Middle frontal gyrus (tissue), 1 donor: ENCODE data around the gene NDUFV2.
"Not testable (repeated sequence)": the region's sequence is repeated elsewhere in the genome, so short reads cannot be mapped to it uniquely, and the experiment has no call there.

Source experiments
- DNase-seq: peaks from one replicate; pipeline ENCODE4 v3.0.0-alpha.2; 2015; ENCODE audit warnings: low spot score; ENCODE audit errors: extremely low spot score

The NDUFV2 gene

DNA sequence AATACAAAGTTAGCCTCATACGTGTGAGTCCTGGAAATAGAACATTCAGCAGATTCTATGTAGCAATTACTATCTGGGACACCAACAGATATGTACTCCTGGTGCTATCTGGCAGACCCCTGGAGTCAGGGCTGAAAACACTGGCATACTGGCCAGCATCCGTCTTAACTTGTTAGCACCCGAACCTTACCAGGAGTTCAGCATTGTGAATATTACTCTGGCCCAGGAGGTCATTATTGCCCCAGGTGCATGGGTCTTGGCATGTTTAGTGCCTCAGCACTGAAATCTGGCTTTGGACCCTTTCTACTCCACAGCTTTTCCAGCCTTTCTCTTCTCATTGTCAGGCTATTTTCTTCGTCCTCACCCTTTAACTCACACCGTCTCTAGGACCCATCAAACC is 11.9 kb upstream of the NDUFV2 start:
- DNase-seq, result no peak

DNA sequence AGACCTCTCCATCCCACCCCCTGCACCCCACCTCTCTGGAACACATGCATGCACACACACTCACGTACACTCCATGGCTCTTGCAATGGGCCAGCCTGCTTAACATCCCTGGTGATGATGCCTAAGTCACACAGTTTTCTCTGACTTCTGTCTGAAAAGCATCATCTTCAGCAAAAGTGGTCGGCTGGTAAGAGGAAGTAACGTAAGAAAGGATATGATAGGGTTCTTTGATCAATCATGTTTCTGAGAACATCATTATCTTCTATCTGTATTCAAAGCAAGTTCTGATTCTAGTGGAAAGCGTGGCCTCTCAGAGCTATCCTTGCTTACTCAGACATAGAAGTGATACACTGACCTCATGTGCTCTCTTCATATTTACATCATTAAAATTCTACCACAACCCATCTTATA is 11.4 kb upstream of the NDUFV2 start:
- no peak for DNase-seq

DNA sequence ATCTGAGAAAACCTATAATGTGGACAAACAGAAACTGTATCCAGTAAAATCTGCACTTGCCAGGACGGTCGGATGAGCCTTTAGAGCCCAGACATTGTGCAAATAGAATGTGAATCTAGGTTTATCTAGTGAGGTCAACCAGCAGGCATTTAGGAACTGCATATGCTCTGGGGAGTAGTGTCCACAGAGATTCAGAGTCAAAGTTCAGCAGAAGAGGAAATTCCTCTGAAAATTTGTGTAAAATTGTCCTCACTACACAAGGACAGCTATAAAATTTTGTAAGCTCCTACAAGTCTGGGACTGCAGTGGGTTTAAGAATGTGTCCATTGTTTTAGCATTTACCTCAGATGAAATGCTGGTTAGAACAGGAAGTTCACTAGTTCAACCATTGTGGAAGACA is 9.8 kb upstream of the NDUFV2 start:
- DNase-seq, result no peak

DNA sequence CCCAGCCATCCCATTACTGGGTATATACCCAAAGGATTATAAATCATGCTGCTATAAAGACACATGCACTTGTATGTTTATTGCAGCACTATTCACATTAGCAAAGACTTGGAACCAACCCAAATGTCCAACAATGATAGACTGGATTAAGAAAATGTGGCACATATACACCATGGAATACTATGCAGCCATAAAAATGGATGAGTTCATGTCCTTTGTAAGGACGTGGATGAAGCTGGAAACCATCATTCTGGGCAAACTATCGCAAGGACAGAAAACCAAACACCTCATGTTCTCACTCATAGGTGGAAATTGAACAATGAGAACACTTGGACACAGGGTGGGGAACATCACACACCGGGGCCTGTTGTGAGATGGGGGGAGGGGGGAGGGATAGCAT is 9.4 kb upstream of the NDUFV2 start:
- DNase-seq, result not testable (repeated sequence)

DNA sequence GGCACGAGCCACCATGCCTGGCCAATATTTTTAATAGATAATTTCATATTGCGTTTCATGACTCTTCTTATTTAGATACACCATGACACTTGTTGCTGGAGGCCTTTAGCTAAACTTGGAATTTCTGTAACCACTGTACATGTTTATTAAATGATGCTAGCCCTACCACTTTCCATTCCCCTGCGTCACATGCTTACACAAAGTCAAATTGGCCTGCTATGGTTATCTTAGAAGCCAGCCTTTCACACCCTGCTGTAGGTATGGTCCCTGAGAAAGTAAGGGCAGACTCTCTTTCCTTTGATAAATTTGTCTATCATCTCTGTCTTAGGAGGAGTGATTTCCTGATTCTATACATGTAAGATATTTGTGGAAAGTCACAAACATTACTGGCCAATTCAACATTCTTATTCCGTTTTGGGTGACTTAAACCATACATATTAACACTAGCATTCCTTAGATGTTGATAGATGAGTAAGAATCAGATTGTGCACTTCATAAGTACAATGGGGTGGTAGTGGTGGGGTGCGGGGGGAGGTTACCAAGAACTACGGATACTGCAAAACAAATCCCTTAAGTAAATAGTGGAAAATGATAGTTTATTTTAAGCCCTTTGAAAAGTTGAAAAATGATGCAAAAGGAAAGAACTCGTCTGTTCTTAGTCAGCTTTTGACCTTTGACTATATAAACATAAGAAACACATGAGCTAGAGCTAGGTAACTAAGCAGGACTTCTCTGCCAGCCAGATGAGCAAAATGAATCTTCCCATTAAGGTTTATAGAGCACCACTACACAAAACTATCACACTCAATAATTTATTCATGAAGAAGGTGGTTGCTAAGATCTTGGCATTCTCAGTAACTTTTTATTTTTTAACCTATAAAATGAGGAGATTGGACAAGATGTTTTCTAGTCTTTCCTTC is 7.9 kb upstream of the NDUFV2 start:
- no peak for DNase-seq

DNA sequence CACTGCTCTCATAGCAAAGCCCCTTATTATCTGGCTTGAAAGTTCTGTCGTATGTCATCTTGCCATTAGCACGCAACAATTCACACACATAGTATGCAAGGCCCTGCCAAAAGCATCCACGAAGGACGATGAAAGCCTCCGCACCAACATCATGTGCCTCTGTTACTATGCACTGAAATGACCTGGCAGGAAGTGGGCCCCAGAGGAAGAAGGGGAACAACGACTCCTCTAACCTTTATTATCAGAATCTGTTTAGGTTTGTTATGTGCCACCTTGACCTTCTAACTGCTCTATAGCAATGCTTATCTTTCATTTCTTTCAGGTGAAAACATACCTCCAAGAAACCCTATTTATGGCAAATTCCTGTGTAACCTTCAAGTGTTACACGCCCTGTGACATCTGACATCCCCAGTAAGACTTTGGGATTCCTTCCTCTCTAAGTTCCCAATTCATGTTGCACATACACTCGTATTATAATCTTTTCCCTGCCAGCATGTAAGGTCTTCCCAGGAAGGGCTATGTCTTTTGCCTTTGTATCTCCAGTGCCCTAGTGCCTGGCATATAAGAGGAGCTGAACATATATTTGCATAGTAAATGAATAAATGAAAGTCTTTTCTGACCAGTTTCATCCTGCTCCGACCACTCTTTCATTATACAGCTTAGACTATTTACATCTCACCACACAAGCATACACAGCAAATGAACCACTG is 7.0 kb upstream of the NDUFV2 start:
- DNase-seq, result no peak

DNA sequence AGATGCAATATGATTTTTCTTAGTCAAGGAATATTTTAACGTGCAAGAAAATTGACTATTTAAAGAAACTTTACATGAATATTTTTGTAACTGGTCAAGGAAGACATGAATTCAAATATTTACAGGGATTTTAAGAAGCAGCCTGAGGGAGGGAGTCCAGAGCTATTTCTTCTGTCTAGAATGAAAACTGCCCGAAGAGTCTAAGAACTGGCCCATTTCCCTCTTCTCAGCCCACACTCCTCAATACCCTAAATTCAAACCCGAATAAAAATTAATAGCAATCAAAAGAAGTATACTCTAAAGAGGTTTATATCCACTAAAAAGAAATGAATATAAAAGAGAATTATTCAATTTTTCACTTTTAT is 6.5 kb upstream of the NDUFV2 start:
- no peak for DNase-seq

DNA sequence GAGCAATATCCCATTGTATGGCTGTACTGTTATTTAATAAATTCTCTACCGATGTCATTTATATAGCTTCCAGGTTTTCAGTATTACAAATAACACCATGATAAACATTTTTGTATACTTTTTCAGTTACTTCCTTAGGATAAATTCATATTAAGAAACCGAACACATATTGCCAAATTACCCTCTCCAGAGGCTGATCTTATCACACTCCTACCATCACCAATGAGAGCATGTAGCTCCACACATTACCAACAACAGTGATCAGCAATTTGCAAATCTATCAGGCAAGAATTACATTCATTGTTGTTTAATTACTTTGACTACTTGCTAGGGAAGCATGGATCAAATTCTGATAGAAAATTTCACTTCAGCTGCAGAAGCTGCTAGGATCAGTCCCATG is 5.8 kb upstream of the NDUFV2 start:
- no peak for DNase-seq

DNA sequence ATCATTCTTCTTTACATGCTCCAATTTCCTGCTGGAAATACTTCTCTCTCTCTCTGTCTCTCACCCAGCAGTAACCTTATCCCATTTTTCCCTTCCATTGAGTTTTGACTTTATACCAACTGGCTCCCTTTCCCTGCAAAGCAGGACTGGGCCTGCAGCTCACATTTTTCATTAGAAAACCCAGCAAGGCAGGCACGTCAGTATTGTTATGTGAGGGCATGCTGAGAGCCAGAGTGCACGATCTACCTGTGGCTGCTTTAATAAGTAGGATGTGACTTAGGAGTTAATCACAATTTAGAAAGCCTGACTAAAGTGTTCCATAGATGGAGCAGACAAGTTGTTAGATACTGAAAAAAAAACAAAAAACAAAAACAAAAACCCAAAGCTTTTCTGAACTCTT is 5.2 kb upstream of the NDUFV2 start:
- no peak for DNase-seq

DNA sequence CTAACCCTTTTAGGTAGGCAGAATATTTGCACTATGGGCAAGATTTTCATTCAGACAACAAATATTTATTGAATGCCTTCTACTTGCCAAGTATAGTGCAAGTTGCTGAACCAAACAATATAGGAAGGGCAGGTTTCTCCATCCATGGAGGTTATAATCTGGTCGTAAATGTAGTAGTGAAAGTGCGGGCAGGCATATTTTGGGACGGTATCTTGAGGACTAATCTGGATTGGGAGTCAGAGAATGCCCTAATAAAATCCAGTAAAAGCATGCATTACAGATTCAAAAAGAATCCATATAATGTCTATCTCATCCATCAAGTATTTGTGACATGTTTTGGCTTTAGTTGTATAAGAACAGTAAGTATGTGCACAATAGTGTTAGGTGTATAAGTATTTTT is 1.7 kb upstream of the NDUFV2 start:
- no peak for DNase-seq

DNA sequence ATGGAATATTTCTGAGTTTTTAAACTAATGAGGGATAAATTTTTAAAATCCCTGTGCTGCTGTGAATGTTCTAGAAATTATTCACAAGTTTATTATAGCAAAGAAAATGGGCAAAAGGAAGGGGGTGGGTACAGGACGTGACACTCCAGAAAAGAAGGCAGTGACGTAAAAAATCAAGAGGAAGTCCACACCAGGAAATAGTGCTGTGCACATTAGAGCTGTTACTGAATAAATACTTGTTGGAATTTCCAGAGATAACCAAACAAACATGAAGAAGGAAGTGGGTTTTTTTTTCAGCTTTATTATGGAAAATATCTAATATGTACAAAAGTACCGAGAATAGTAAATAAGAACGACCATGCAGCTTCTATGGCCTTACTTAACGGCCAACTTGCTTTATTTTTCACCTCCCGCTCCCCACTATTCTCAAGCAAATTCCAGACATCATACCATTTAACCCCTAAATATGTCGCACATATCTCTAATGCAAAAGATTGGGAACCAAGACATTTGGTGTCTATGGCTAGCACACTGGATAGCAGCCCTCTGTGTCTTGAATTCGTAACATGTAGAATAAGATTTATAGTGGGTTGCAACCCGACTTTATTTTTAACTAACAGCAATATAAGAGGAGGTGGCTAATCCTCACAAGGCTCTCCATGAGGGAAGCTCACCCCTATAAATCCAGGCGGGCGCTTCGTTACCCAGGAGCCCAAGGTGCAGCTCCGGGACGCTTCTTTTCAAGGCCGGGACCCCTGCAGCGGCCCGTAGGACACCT is 580 bp upstream of the NDUFV2 start:
- no peak for DNase-seq

DNA sequence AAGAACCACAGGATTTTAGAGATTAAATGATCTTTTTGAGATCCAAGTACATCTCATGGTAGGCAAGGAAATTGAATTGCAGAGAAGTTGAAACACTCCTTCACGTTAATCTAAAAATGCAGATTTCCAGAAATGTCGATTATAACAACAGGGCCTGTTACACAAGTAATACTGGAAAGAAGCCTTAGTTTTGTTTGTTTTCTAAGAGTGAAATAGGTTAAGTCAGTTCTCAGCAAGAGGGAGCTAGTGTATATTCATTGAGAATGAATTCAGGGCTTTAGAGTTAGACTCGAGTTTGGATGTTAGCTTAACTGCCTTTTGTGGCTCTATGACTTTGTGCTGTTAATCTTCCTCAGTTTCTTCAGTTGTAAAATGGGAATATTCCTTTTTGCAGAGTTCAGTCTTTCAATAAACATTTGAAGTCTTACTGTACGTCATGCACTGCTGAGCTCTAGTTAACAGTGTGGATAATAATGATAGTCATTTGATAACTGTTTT is 926 bp downstream of the NDUFV2 start:
- no peak for DNase-seq

DNA sequence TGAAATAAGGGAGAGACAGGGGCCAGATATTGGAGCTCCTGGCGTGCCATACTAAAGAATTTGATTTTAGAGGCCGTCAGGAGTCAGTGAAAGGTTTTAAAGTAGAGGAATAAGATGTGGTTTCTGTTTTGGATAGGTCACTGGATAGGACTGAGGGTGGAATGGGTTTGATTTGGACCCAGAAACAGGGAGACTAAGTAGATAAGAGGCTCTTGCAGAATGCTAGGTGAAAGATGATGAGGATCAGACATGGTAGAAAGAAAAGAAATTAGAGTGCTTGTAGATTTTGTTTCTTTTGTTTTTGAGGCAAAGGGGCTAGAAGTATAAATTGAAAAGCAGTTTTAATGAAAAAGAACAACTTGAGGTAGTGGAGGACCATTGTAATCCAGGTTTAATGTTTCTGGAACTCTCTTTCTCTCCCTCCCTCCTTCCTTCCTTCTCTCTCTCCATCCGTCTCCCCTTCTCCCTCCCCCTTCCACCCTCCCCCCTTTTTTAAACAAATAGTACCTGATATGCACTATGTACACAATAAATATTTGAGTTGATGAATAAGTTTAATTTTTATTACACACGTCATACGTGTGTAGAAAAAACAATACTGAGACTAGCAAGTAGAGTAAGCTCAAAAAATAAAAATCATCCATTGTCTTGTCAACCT is 1.9 kb downstream of the NDUFV2 start:
- DNase-seq, result no peak

DNA sequence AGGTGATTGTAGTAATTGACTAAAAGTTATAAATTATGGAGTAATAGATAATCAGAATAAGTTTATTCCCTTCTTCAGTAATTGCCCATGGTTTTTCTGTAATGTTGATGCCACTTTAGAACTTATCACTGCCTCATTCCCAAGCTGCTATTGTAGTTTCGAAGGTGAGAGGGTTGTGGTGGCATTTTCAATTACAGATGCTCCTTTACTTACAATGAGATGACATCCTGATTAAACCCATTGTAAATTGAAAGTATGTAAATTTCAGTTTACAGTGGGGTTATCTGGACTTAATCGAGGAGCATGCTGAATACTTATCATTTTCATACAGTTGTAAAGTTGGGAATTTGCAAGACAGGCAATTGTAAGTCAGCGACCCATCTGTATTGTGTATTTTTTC is 2.9 kb downstream of the NDUFV2 start:
- DNase-seq, result no peak

DNA sequence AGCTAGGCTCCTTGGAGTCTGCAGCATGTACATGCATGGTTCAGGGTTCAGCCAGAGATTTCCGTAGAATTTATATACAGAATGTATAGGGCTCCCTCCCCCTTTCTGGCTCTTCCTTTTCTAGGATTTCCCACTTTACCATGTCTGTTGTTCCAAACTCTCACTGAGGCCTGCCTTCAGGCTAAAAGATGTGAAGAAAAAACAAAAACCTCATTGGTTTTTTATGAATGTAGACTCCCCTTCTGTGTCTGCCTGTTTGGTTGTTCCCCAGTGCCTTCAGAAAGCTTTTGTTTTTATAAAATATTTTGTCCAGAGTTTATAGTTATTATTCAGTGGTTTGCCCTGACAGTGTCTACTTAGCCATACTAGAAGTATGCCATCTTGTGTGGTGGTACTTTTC is 3.6 kb downstream of the NDUFV2 start:
- no peak for DNase-seq

DNA sequence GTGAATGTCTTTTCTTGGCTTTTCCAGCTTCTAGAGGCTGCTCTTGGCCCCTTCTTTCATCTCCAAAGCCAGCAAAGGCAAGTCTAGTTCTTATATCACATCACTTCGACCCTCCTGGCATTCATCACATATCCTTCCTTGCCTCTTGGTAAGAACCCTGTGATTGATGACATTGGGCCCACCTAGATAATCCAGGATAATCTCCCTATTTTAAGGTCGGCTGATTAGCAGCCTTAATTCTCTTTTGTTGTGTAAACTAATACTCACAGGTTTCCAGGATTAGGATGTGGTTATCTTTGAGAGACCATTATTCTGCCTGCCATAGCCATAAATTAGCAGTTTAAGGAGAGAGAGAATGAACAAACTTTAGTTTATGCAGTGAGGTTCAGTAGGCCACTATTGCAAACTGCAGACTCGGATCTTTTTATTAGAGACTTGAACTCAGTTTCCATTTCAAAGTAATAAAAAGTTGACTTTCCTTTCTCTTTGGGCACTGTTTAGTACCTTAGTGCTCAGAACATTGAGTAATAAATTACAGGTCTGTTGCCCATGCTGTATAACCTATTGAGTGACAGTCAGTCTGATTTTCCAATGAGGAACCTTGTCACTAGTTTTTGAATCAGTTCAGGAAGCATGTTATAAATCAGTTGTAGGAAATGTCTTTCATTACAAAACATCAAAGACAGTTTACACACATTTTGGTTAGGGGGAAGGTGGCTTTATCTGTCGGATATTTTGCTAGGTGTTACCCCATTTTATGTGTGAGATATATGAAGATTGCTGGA is 4.5 kb downstream of the NDUFV2 start:
- no peak for DNase-seq

DNA sequence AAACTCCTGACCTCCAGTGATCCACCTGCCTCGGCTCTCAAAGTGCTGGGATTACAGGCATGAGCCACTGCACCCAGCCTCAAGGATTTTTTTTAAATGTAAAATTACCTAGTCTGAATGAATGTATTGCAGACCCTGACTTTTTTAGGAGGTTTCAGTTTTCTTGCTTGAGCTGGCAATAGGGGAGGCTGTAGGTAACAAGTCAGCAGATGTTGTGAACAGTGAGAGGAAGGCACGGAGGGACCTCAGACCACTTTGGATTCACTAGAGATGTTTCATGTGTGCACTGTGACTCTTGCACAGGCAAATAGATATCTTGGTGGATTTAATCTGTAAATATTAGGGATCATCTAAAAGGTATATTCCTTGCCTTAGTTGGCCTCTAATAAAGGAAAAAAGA is 6.4 kb downstream of the NDUFV2 start:
- DNase-seq, result no peak

DNA sequence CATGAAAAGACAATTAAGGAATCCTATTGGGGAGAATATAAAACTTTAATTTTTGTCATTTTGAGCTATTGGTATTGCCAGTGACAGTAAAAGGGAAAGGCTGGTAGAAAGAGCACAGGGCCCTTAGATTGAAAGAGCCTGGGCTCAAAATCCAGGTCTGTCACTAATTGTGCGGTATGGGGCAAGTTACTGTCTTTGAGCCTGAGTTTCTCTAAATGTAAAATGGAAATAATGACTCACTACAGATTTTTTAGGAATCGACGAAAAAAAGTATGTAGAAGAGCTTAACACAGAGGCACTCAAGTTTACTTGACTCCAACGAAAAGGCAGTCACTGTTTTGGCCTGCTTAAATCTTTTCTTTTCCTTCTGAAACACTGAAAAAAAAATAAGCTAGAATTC is 7.0 kb downstream of the NDUFV2 start:
- DNase-seq, result no peak

DNA sequence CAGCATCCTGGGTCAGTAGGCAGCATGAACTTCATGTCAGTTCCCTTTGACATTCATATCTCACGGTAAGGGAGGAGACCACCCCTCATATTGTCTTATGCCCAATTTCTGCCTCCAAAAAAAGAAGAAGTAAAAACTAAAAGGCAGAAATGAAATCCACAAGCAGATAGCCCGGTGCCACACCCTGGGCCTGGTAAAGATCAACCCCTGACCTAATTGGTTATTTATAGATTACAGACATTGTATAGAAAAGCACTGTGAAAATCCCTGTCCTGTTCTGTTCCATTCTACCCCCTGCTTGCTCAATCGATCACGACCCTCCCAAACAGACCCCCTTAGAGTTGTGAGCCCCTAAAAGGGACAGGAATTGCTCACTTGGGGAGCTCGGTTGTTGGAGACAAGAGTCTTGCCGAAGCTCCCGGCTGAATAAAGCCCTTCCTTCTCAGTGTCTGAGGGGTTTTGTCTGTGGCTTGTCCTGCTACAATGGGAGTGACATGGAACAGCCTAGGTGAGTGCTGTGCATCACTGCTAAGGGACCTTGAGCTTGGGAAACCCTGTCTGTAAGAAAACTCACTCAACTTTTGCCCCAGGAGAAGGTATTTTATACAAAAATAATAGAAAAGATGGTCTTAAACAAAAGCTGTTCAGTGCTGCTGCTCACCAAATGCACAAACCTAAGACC is 11.1 kb downstream of the NDUFV2 start:
- no peak for DNase-seq

DNA sequence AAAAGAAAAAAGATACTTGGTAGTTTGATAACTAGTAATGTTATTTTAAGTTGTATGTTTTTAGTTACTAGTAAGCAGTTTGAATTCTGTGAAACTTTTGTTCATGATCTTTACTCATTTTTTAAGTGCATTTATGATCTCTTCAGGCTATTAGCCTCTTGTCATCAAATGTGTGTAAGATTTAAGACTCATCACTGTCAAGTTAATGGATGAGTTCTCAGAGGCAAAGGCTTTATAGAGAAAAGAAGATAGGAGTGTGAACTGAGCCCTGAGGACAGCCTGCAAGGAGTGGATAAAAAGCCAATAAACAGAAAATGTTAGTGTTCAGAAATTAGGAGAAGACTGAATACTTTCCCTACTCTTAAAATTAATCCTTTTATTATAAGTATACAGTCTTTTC is 13.5 kb downstream of the NDUFV2 start:
- DNase-seq, result no peak
